Left lung (tissue), 10 donors: ENCODE measurements around the gene TFAP2E. TPM values are rescaled to one million over a fixed set of nuclear protein-coding genes. Genes with fewer than 3 reads are reported as not detected.

Source experiments
- ATAC-seq: fragments of 200-7000 bp; cut with Tn5 transposase; one replicate; pipeline ENCODE4 v1.9.1; 2020; ENCODE audit warnings: moderate library complexity
- DNase-seq, 4 donors: peaks; one replicate each; pipeline ENCODE4 v3.0.0-alpha.2; 2013 to 2020
- H3K27ac ChIP-seq, 2 donors: fragments of 200-600 bp; sonication (generic) in 1 of 2; one replicate each; pipeline versions ENCODE4 v1.5.0 to v1.8.0; 2020 to 2021
- H3K27me3 ChIP-seq, 2 donors: fragments of 200-600 bp; sonication (generic) in 1 of 2; one replicate each; pipeline versions ENCODE4 v1.5.0 to v1.8.0; 2020 to 2021
- H3K36me3 ChIP-seq, 2 donors: fragments of 200-600 bp; sonication (generic) in 1 of 2; one replicate each; pipeline versions ENCODE4 v1.5.0 to v1.8.0; 2020 to 2021
- H3K4me1 ChIP-seq, 2 donors: fragments of 200-600 bp; one replicate each; pipeline ENCODE4 v1.8.0; 2021
- H3K4me3 ChIP-seq, 2 donors: fragments of 200-600 bp; sonication (generic) in 1 of 2; one replicate each; pipeline versions ENCODE4 v1.5.0 to v1.8.0; 2020 to 2021; ENCODE audit warnings: mild to moderate bottlenecking in 1 of 2
- H3K9me3 ChIP-seq, 2 donors: fragments of 200-600 bp; sonication (generic) in 1 of 2; one replicate each; pipeline versions ENCODE4 v1.5.0 to v1.8.0; 2020 to 2021
- CTCF ChIP-seq, 2 donors: fragments of 200-600 bp; sonication (generic) in 1 of 2; IDR thresholded peaks; one replicate each; pipeline versions ENCODE4 v1.5.0 to v1.8.0; 2021; ENCODE audit warnings: antibody characterized with exemption in 2 of 2
- intact Hi-C, 2 donors: fragments of 100-400 bp; cut with DNase I; formaldehyde crosslinking; loops; one replicate each; pipeline versions ENCODE4 v1.11.2 to v1.14.2; 2022
- polyA plus RNA-seq, 6 donors: library from polyadenylated mRNA; unstranded; fragments of 120-200 nt; gene quantifications; one replicate each; pipeline ENCODE4 v1.2.1, GENCODE V29; 2013; ENCODE audit not compliant: insufficient read length in 6 of 6
- total RNA-seq, 2 donors: library from RNA; stranded (reverse); fragmentation: NEBNext Ultra II Directional; extraction: Animal tissue kit (Norgen Biotek cat#: 25700); gene quantifications; one replicate each; pipeline ENCODE4 v1.2.1, GENCODE V29; 2021
- donor health status: DM: no; HTN: yes; CAD: no.
- donor health status: DM: no; HTN: no; CAD: no.

TFAP2E gene
- total and polyA plus RNA-seq, 8 donors = 1.3 to 7.4 (median 3.5) TPM

- Histone ChIP-seq H3K4me3 (no peak overlapping the region), H3K4me1 (no peaks in the 10 kb centered on the region), H3K27me3 (no peaks in the 10 kb centered on the region), H3K36me3 (peaks cover 0 to 61% of the 10 kb centered on the region in 2 donors), H3K9me3 (no peaks in the 10 kb centered on the region), H3K27ac (no peak overlapping the region)
- DNase-seq = no peak
- ATAC-seq = no peak
- intact Hi-C loops = no loop called here
- no peak for TF ChIP-seq CTCF (IDR thresholded peaks at IDR 0.05)
Observed at GRCh38 chr1:35599411-35599810, 26.3 kb downstream of the TFAP2E start.

GRCh38 chr1:35600593-35600992, 27.5 kb downstream of the TFAP2E start:
- no peak for TF ChIP-seq CTCF (IDR thresholded peaks at IDR 0.05)
- intact Hi-C loops = no loop called here
- peaks cover 0 to 71% of the 10 kb centered on the region in 2 donors for H3K36me3 ChIP-seq

DNA sequence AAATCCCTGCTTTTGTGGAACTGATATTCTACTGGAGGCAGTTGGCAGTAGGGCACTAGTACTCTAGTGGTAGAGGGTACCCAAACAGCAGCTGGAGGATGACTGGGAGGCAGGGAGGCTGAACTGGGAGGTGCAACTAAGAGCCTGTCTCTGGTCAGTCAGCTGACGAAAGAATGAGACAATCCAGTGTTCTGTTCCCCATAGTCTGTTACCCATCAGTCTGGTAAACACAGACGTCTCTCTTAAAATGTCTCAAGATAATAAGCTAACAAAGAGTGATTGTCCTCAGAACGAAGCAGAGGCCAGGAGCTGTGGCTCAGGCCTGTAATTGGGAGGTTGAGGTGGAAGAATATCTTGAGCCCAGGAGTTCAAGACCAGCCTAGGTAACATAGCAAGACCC, 30.4 kb downstream of the TFAP2E start:
- H3K27me3 ChIP-seq = no peaks in the 10 kb centered on the region
- H3K36me3 ChIP-seq = peaks cover 0 to 96% of the 10 kb centered on the region in 2 donors
- no peak for ATAC-seq

More at GRCh38 chr1:35600593-35600992, 27.5 kb downstream of the TFAP2E start:
- H3K27ac ChIP-seq = no peak overlapping the region
- no peaks in the 10 kb centered on the region for H3K4me1 ChIP-seq
- DNase-seq (no peak), ATAC-seq (no peak)
- no peaks in the 10 kb centered on the region for H3K9me3 ChIP-seq
- H3K27me3 ChIP-seq = no peaks in the 10 kb centered on the region
- no peak overlapping the region for H3K4me3 ChIP-seq

DNA sequence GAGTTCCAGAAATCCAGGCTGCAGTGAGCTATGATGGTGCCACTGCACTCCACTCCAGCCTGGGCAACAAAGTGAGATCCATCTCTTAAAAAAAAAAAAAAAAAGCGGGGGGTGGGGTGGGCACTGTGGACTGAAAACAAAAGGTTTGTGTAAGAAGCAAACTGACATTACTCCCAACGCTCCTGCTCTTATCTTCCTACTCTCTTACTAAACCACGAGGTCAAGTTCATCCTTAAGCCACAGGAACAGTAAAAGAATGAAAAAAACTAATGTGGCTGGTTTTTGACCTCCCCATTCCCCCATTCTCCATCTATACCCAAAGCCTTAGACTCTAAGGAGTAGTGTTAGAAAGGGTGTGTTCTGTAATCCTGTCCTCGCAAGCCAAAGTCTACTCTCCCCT, 30.8 kb downstream of the TFAP2E start:
- Histone ChIP-seq H3K9me3 (no peaks in the 10 kb centered on the region), H3K27ac (no peak overlapping the region), H3K27me3 (no peaks in the 10 kb centered on the region), H3K36me3 (peaks cover 0 to 99% of the 10 kb centered on the region in 2 donors), H3K4me3 (no peak overlapping the region), H3K4me1 (no peaks in the 10 kb centered on the region)
- no peak for TF ChIP-seq CTCF (IDR thresholded peaks at IDR 0.05)
- no peak for DNase-seq
- intact Hi-C loops = no loop called here
- no peak for ATAC-seq

More for the DNA sequence above, 30.4 kb downstream of the TFAP2E start:
- TF ChIP-seq CTCF (IDR thresholded peaks at IDR 0.05) = no peak
- Histone ChIP-seq H3K4me1 (no peaks in the 10 kb centered on the region), H3K9me3 (no peaks in the 10 kb centered on the region), H3K4me3 (no peak overlapping the region), H3K27ac (no peak overlapping the region)
- intact Hi-C loops = no loop called here
- DNase-seq = no peak

DNA sequence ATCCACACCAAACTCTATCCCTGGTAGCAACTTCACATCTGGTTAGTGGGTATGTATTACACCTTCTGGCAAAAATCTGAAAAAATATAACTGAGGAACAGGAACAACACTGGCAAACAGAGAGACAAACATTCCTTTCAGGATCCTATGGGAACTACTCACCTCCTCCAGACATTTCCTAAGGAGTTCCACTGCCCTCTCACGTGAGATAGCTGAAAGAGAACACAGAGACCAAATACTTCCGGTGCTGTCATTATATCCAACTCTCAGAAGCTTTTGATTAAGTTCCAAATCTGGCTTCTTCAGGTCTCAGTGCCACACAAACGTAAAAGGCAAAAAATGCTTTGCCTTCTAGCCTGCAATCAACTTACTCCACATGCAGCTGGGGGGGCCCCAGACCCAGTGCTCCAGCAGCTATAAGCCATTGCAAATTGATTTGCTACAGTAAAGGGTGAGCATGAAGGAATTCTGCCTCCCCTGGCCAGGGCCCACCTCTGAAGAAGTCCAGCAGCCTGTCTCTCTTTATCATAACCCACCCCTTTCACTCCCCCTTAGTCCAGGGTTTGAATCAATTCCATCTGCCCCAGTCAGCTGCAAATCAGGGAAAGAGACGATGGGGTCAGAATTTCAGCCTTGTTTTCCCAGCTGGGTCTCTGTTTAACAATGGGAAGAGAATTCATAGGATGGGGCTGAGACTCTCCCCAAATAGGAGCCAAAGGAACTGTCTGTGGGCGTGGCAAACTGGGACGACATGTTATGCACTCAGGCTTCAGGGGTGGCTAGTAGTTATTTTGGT, 32.2 kb downstream of the TFAP2E start:
- no peaks in the 10 kb centered on the region for H3K27me3 ChIP-seq
- peaks cover 0 to 99% of the 10 kb centered on the region in 2 donors for H3K36me3 ChIP-seq
- H3K4me1 ChIP-seq = no peaks in the 10 kb centered on the region
- DNase-seq (no peak), ATAC-seq (no peak)
- H3K4me3 ChIP-seq = no peak overlapping the region
- TF ChIP-seq CTCF (IDR thresholded peaks at IDR 0.05) = no peak
- intact Hi-C loops = no loop called here
- no peak overlapping the region for H3K27ac ChIP-seq
- H3K9me3 ChIP-seq = no peaks in the 10 kb centered on the region
